HL-60 (cell line): ENCODE measurements around the gene SMIM12.

Source experiments
- POLR2AphosphoS5 ChIP-seq: IDR thresholded peaks from 2 replicates; pipeline ENCODE4 v1.6.1; 2012; ENCODE audit warnings: low read depth
- TF ChIP-seq, protein P1 (sequence below): IDR thresholded peaks from one replicate; pipeline ENCODE4 v1.5.1; 2011; ENCODE audit warnings: low read length, control low read depth, inconsistent platforms; ENCODE audit not compliant: insufficient read depth

DNA sequence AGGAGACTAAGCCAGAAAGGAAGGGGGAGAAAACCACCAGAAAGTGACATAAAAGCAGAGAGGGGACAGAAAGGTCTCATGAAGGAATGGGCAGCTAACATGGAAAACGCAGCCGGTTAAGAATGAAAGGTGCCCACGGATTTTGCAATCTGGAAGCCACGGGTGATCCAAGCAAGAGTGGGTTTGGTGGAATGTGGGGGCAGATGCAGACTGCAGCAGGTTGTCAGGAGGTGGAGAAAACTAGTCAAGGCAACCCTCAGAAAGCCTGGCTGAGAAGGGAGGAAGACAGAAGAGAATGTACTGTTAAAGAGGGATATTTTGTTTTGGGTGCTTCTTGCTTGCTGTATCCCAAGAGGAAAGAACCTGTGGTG lies 12.6 kb upstream of the SMIM12 start:
- TF ChIP-seq, protein P1, sequence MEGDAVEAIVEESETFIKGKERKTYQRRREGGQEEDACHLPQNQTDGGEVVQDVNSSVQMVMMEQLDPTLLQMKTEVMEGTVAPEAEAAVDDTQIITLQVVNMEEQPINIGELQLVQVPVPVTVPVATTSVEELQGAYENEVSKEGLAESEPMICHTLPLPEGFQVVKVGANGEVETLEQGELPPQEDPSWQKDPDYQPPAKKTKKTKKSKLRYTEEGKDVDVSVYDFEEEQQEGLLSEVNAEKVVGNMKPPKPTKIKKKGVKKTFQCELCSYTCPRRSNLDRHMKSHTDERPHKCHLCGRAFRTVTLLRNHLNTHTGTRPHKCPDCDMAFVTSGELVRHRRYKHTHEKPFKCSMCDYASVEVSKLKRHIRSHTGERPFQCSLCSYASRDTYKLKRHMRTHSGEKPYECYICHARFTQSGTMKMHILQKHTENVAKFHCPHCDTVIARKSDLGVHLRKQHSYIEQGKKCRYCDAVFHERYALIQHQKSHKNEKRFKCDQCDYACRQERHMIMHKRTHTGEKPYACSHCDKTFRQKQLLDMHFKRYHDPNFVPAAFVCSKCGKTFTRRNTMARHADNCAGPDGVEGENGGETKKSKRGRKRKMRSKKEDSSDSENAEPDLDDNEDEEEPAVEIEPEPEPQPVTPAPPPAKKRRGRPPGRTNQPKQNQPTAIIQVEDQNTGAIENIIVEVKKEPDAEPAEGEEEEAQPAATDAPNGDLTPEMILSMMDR, result no peak
- no peak for TF ChIP-seq POLR2AphosphoS5
